K562 (cell line): ENCODE data around the gene FPGS. TPM values are rescaled to one million over a fixed set of nuclear protein-coding genes. Genes with fewer than 3 reads are reported as not detected.

Experiments used
- ATAC-seq: fragments of 200-7000 bp; cut with Tn5 transposase; 3 replicates; pipeline ENCODE4 v1.9.1; 2020; ENCODE audit warnings: moderate library complexity
- BruUV-seq: library from RNA; stranded (reverse); fragments of 400-500 nt; replicated peaks from 2 replicates; lab custom pipeline; 2021; lab: Mats Ljungman, UMichigan
- CTCF ChIA-PET: fragments of 300-600 bp; formaldehyde crosslinking; extraction: SDS; loops from one replicate; lab custom pipeline; 2021; ENCODE audit warnings: low intra/inter-chr PET ratio; lab: Yijun Ruan, JAX
- POLR2A ChIA-PET: fragments of 300-600, 350-650 bp; sonication (Branson Sonifier 250); formaldehyde crosslinking; extraction: SDS; loops from one replicate; lab custom pipeline; 2021; ENCODE audit warnings: antibody characterized with exemption, inconsistent platforms; lab: Yijun Ruan, JAX
- DNase-seq, 4 experiments: peaks; one replicate each; pipeline versions ENCODE4 v3.0.0 to v3.0.0-alpha.2; 2011 to 2018; ENCODE audit warnings: low spot score in 3 of 4, mixed read lengths in 3 of 4; ENCODE audit errors: extremely low read depth in 1 of 4
- FAIRE-seq: peaks from 2 replicates; lab custom pipeline; 2011; peaks lifted over from hg19 to GRCh38; lab: Jason Lieb, UNC
- H2AFZ ChIP-seq: 2 replicates; pipeline ENCODE4 v1.6.0; 2011; ENCODE audit warnings: low read depth, low read length, control low read depth, inconsistent platforms
- H3K27ac ChIP-seq: fragments of 200-600 bp; 3 replicates; pipeline ENCODE4 v1.8.0; 2011; ENCODE audit warnings: low read depth, mild to moderate bottlenecking, control low read depth, inconsistent platforms, low read length, moderate library complexity, mixed read lengths; ENCODE audit errors: extremely low read depth
- H3K27me3 ChIP-seq, 2 experiments: fragments of 300-600 bp in 1 of 2; 2 replicates in 1 of 2; 3 replicates in 1 of 2; pipeline versions ENCODE4 v1.6.0 to v1.8.0; 2011; ENCODE audit warnings: inconsistent platforms in 2 of 2, low read length in 2 of 2, mild to moderate bottlenecking in 1 of 2, mixed read lengths in 1 of 2, moderate library complexity in 1 of 2; ENCODE audit not compliant: control insufficient read depth in 2 of 2, insufficient read depth in 2 of 2
- H3K36me3 ChIP-seq: fragments of 300-600 bp; 3 replicates; pipeline ENCODE4 v1.8.0; 2011; ENCODE audit warnings: mild to moderate bottlenecking, low read length, inconsistent platforms; ENCODE audit not compliant: control insufficient read depth, insufficient read depth
- H3K4me1 ChIP-seq, 2 experiments: fragments of 200-600 bp in 1 of 2; replicated peaks in 1 of 2; 2 replicates in 1 of 2; 3 replicates in 1 of 2; pipeline versions ENCODE4 v1.5.1 to v1.8.0; 2011; ENCODE audit warnings: inconsistent platforms in 2 of 2, low read length in 2 of 2, mild to moderate bottlenecking in 1 of 2, mixed read lengths in 1 of 2, moderate library complexity in 1 of 2; ENCODE audit not compliant: control insufficient read depth in 2 of 2, insufficient read depth in 2 of 2
- H3K4me2 ChIP-seq: 2 replicates; pipeline ENCODE4 v1.6.1; 2011; ENCODE audit warnings: low read length, control low read depth, inconsistent platforms, mixed read lengths; ENCODE audit not compliant: insufficient read depth
- H3K4me3 ChIP-seq: fragments of 200-600 bp; sonication (generic), shearing (Covaris generic); 2 replicates; pipeline ENCODE4 v1.5.1; 2016; ENCODE audit warnings: control low read depth, inconsistent platforms
- H3K79me2 ChIP-seq: fragments of 200-600 bp; 3 replicates; pipeline ENCODE4 v1.8.0; 2011; ENCODE audit warnings: low read length, inconsistent platforms; ENCODE audit not compliant: control insufficient read depth, insufficient read depth
- H3K9ac ChIP-seq, 2 experiments: 2 replicates each; pipeline versions ENCODE4 v1.6.0 to v1.6.1; 2011; ENCODE audit warnings: low read depth in 2 of 2, low read length in 2 of 2, control low read depth in 1 of 2, inconsistent platforms in 1 of 2, mild to moderate bottlenecking in 1 of 2, mixed read lengths in 1 of 2; ENCODE audit not compliant: insufficient read depth in 1 of 2
- H3K9me1 ChIP-seq: one replicate; pipeline ENCODE4 v1.6.0; 2011; ENCODE audit warnings: inconsistent platforms, mild to moderate bottlenecking, low read length, moderate library complexity; ENCODE audit not compliant: control insufficient read depth, insufficient read depth
- H3K9me3 ChIP-seq: replicated peaks from 2 replicates; pipeline ENCODE4 v1.5.1; 2011; ENCODE audit warnings: low read depth, low read length, inconsistent platforms; ENCODE audit not compliant: control insufficient read depth, insufficient read depth
- H4K20me1 ChIP-seq: replicated peaks from 2 replicates; pipeline ENCODE4 v1.6.1; 2011; ENCODE audit warnings: low read length, inconsistent platforms, mixed read lengths; ENCODE audit not compliant: control insufficient read depth, insufficient read depth
- JUNB ChIP-seq: fragments of 450-650 bp; formaldehyde crosslinking; conservative IDR thresholded peaks from 2 replicates; pipeline ENCODE4 v1.4.0; 2020; ENCODE audit warnings: mild to moderate bottlenecking
- NFYB ChIP-seq: IDR thresholded peaks from 2 replicates; pipeline ENCODE4 v1.6.1; 2011; ENCODE audit warnings: mild to moderate bottlenecking, moderate library complexity; ENCODE audit not compliant: insufficient read length; ENCODE audit errors: extremely low read depth
- POLR2A ChIP-seq: fragments of 450-650 bp; conservative IDR thresholded peaks from 2 replicates; pipeline ENCODE4 v1.6.1; 2016
- POLR2G ChIP-seq: fragments of 200-400 bp; formaldehyde crosslinking; IDR thresholded peaks from 2 replicates; pipeline ENCODE4 v1.6.1; 2017; ENCODE audit warnings: low read depth, mild to moderate bottlenecking, antibody characterized with exemption, low read length, moderate library complexity
- TCF15 ChIP-seq: fragments of 250-450 bp; sonication (Bioruptor Pico); IDR thresholded peaks from 2 replicates; pipeline ENCODE4 v1.8.0; 2022; ENCODE audit warnings: moderate library complexity, mild to moderate bottlenecking, inconsistent platforms
- ZNF121 ChIP-seq: sonication (generic); formaldehyde crosslinking; conservative IDR thresholded peaks from 2 replicates; pipeline ENCODE4 v1.8.0; 2022; ENCODE audit warnings: missing genetic modification reagents
- ZNF24 ChIP-seq: fragments of 450-650 bp; IDR thresholded peaks from 2 replicates; pipeline ENCODE4 v1.6.1; 2016
- ZNF384 ChIP-seq: IDR thresholded peaks from 2 replicates; pipeline ENCODE4 v1.6.1; 2012; ENCODE audit warnings: low read depth, low read length, improper control_type of control experiment
- ZNF696 ChIP-seq: fragments of 250-450 bp; sonication (Bioruptor Pico); conservative IDR thresholded peaks from 2 replicates; pipeline ENCODE4 v1.4.0; 2020; ENCODE audit warnings: mild to moderate bottlenecking, moderate library complexity
- WGBS: fragments of 100-300 bp; shearing (Covaris generic); methylation state at CpG from one replicate; pipeline ENCODE4 v1.1.6; 2016; ENCODE audit warnings: low coverage, mixed read lengths; ENCODE audit not compliant: insufficient coverage; ENCODE audit errors: missing lambda C conversion rate; 5-methylcytosine and 5-hydroxymethylcytosine counted together
- in situ Hi-C: fragments of 300-500 bp; cut with MboI; formaldehyde crosslinking; loops from 4 replicates; pipeline ENCODE4 v1.15.0; 2018; ENCODE audit warnings: inconsistent platforms, mixed read lengths
- intact Hi-C: fragments of 100-400 bp; cut with micrococcal nuclease; formaldehyde crosslinking; loops from 2 replicates; pipeline ENCODE4 v1.14.2; 2022
- polyA plus RNA-seq, 8 experiments: library from polyadenylated mRNA; depleted of rRNA in 4 of 8; stranded (reverse) in 5 of 8; unstranded in 3 of 8; fragments of >200 nt; fragmentation: Nextera tagmentation in 2 of 8; fragmentation: Illumina TruSeq in 1 of 8; extraction: Ambion mirVana in 2 of 8; extraction: Trizol in 1 of 8; gene quantifications; 2 replicates each; pipeline versions ENCODE4 v1.2.1 to v1.2.3, GENCODE V29; 2011 to 2014; ENCODE audit warnings: inconsistent platforms in 1 of 8, missing spikeins in 1 of 8
- total RNA-seq, 7 experiments: library from RNA; depleted of rRNA in 6 of 7; stranded (reverse); fragments of >200 nt in 6 of 7; fragmentation: Illumina TruSeq in 2 of 7; extraction: Trizol in 2 of 7; gene quantifications; 2 replicates each; pipeline versions ENCODE4 v1.2.1 to v1.2.3, GENCODE V29; 2011 to 2021; ENCODE audit warnings: low replicate concordance in 1 of 7

The FPGS gene
- total and polyA plus RNA-seq, 9 of the 15 experiments (the other 6 are each of a cell fraction or from before 2014, with no cell fraction given): 0.84 to 86.4 (median 59.2) TPM

- POLR2A ChIA-PET: interaction anchor here (1.0 kb wide), 1 partner anchor 8 kb away, joined by 3 read pairs; no protein-coding TSS in a partner anchor
- Histone ChIP-seq H3K4me1 (peaks cover 2 to 14% of the 10 kb centered on the region in 2 experiments; a peak in 3 of 5 replicates), H3K27ac (no peak overlapping the region), H2AFZ (no peak overlapping the region), H3K9me1 (no peaks in the 10 kb centered on the region), H3K79me2 (no peaks in the 10 kb centered on the region), H3K9ac (no peak overlapping the region), H3K27me3 (no peaks in the 10 kb centered on the region), H3K4me2 (no peak overlapping the region), H3K36me3 (peaks cover 20% of the 10 kb centered on the region; the same call in 1 of the 3 replicates), H4K20me1 (no peaks in the 10 kb centered on the region), H3K9me3 (no peaks in the 10 kb centered on the region), H3K4me3 (no peak overlapping the region)
- no TSS peak for BruUV-seq
- WGBS: 71% methylated on average over 8 of the region's 8 CpGs
- TF ChIP-seq POLR2G (peak; percentile 37; the same call in 1 of the 2 replicates), POLR2A (peak; percentile 37), NFYB (no peak), ZNF696 (CRISPR knock-in tag) (no peak)
- intact Hi-C loops: no loop called here
- ATAC-seq (peak; percentile 4; the same call in 1 of the 3 replicates), DNase-seq (no peak), FAIRE-seq (no peak)
- in situ Hi-C loops: no loop called here
- CTCF ChIA-PET: interaction anchor here (1.2 kb wide), 1 partner anchor 11 kb away, joined by 3 read pairs; the partner anchor contains the start of gene CDK9
Measured at GRCh38 chr9:127796225-127796813, 6.4 kb upstream of the FPGS start.

GRCh38 chr9:127796852-127797370 is 5.8 kb upstream of the FPGS start:
- peaks cover 4 to 14% of the 10 kb centered on the region in 2 experiments; a peak in 3 of 5 replicates for H3K4me1 ChIP-seq
- WGBS: 48% methylated on average over 10 of the region's 11 CpGs
- no peaks in the 10 kb centered on the region for H3K27me3 ChIP-seq
- ChIA-PET POLR2A (interaction anchor here (1.0 kb wide), 1 partner anchor 9 kb away, joined by 3 read pairs; no protein-coding TSS in a partner anchor), CTCF (interaction anchor here (0.6 kb wide), 1 partner anchor 13 kb away, joined by 3 read pairs; no protein-coding TSS in a partner anchor)
- no peaks in the 10 kb centered on the region for H3K79me2 ChIP-seq
- DNase-seq: no peak
- H3K9ac ChIP-seq: 0 out of 4 replicates have a peak overlapping the region, but pooled peaks of 1 of the 2 experiments have one; percentile 45
- FAIRE-seq: no peak
- intact Hi-C loops (no loop called here), in situ Hi-C loops (no loop called here)
- H3K27ac ChIP-seq: no peak overlapping the region
- H3K4me3 ChIP-seq: no peak overlapping the region
- peaks cover 14% of the 10 kb centered on the region; the same call in 1 of the 3 replicates for H3K36me3 ChIP-seq
- no peak for ATAC-seq
- no peak overlapping the region for H2AFZ ChIP-seq
- no peaks in the 10 kb centered on the region for H3K9me3 ChIP-seq
- H4K20me1 ChIP-seq: no peaks in the 10 kb centered on the region
- TF ChIP-seq ZNF384: 0 out of 2 replicates have a peak, but pooled peaks have one; percentile 5
- TF ChIP-seq ZNF24: peak; percentile 69; the same call in 1 of the 2 replicates
- no peak for TF ChIP-seq JUNB (CRISPR knock-in tag)
- no peak for TF ChIP-seq TCF15
- TF ChIP-seq ZNF121 (CRISPR knock-in tag): peak; percentile 46; the same call in 1 of the 2 replicates
- no TSS peak for BruUV-seq
- H3K9me1 ChIP-seq: no peaks in the 10 kb centered on the region
- H3K4me2 ChIP-seq: no peak overlapping the region
